GM18867 (cell line): ENCODE data around the gene CD33.
A peak's percentile ranks its signal among the peaks of the same experiment; 100 is the strongest.
"Not testable (repeated sequence)": the region's sequence is repeated elsewhere in the genome, so short reads cannot be mapped to it uniquely, and the experiment has no call there.

Source experiments
- ATAC-seq: cut with Tn5 transposase; IDR thresholded peaks from one replicate; pipeline ENCODE4 v1.9.1; 2021; ENCODE audit warnings: mild to moderate bottlenecking, moderate library complexity; ENCODE audit not compliant: unreplicated experiment

The CD33 gene

DNA sequence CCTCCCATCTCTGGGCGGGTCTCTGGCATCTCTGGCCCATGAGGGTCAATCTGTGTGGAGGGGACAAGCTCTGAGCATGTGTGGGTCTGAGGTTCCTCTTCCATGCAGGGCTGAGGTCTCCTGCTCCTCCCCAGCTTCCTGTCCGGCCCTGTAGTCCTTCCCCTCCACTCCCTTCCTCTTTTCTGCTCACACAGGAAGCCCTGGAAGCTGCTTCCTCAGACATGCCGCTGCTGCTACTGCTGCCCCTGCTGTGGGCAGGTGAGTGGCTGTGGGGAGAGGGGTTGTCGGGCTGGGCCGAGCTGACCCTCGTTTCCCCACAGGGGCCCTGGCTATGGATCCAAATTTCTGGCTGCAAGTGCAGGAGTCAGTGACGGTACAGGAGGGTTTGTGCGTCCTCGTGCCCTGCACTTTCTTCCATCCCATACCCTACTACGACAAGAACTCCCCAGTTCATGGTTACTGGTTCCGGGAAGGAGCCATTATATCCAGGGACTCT lies at the start of gene CD33:
Gene CD33, plus strand, starts transcription at position 183 of the 496 bp plus-strand sequence. Its CDS starts 39 bp downstream, at position 222.
- not testable (repeated sequence) for ATAC-seq

DNA sequence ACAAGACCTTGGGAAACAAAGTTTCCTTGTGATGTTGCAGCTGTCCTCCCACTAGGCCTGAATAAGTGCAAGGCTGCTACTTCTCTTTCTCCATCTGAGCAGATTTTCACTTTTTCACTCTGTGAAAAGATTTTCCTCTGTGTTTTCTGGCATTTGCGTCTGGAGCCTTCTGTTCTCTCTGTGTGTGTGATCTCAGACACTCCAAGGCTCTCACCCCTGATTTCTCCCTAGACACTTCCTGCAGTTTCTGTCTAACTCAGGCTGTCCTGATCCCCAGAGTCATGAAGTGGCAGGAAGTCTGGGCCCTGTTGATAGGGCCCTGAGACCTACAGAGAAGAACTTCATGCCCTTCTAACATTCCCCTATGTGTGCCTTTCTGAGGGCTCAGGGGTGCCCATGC lies 45.6 kb upstream of the CD33 start:
- no peak for ATAC-seq

DNA sequence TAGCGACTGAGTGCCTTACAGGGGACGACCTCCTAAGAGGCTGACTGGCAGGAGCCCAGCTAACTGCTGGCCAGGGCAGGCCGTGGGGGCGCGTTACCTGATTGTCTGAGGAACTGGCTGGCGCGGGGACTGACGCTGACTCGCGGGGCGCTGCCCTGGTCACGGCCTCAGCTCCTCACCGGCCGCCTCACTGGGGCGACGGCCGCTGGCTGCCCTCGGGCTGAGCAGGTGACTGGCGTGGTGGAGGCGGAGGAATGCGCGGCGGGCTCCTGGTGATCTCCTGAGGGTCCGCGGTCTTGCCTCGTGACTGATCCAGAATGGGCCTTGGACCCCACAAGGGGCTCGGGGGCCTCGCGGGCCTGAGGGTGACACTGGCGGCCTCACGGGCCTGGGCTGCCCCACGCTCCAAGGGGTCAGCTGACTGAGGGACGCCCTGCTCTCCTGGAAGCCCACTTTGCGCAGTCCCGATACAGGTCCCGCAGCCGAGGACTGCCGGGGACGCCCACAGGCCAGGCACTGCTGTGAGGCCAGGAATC lies 43.4 kb upstream of the CD33 start:
- ATAC-seq, result no peak

DNA sequence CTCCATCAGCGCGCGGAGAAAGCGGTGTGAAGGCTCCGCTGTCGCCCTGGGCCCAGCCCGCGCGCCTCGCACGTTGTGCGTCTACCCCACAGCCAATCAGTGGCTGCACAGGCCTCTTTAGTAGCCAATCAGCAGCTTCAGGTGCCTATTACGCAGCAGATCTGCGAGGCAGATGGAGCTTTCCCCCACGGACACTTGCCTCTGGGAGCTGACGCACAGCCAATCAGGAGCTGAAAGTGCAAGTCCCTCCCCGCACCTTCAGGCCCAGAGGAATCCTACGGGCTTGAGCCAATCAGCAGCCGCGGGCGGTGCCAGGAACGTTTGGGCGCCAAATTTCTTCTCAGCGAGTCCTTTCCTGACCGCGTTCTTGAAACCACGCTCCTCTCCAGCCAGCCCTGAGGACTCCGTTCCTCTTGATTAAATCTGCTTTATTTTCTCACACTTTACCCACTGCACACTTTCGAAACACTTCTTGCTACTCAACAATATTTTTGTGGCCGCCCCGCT lies 42.9 kb upstream of the CD33 start:
- ATAC-seq, result no peak

DNA sequence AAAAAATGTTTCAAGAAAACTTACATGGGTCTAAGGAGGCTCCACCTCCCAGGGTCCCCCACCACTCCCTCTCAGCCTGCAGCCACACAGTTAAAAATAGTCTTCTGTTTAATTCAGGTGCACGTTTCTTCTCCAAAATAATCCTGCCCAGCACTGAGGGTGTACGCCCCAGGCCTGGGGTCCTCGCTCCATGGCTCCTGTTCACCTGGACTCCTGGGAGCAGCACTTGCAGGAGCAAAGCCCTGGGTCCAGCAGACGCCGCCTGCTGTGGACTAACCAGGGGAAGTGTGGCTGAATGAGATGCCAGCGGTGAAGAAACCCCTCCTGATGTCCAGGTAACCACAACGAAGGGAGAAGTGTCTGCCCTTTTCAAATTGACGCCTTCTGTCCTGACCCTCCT lies 41.3 kb upstream of the CD33 start:
- ATAC-seq, result no peak

DNA sequence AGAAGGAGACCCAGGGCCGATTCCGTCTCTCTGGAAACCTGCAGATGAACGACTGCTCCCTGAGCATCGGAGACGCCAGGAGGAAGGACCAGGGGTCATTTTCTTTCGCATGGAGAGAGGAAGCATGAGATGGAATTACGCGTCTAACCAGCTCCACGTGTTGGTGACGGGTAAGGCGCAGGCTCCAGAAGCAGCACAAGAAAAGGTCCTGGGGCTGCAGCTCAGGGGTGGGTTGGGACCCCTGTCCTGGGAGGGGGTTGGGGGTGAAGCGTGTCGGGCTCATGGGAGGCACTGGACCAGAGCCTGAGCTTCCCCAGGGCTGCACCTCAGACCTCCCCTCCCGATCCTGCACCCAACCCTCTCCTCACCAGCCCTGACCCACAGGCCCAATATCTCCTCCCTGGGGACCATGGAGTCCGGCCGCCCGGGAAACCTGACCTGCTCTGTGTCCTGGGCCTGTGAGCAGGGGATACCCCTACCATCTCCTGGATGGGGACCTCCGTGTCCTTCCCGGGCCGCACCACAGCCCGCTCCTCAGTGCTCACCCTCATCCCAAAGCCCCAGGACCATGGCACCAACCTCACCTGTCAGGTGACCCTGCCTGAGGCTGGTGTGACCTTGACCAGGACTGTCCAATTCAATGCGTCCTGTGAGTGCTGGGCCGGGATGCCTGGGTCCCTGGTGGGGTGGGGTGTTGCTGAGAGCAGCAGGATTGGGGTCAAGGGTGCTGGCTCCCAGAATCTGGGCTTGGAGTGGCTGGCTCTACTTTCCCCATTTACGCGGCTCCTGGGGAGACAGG lies 39.6 kb upstream of the CD33 start:
- no peak for ATAC-seq

DNA sequence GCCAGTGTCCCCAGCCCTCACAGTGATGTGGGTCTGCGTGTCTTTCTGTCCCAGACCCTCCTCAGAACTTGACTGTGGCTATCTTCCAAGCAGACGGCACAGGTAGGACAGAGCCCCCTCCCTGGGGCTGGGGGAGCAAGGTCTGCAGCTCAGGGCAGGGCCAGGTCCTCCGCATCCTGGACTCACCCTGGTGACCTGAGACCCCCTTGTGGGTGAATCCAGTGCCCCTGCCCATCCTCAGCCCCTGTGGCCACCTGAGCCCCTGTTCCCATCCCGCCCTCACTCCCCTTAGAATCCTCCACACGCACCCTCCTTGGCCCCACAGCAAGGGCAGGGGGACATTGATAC lies 39.0 kb upstream of the CD33 start:
- no peak for ATAC-seq

DNA sequence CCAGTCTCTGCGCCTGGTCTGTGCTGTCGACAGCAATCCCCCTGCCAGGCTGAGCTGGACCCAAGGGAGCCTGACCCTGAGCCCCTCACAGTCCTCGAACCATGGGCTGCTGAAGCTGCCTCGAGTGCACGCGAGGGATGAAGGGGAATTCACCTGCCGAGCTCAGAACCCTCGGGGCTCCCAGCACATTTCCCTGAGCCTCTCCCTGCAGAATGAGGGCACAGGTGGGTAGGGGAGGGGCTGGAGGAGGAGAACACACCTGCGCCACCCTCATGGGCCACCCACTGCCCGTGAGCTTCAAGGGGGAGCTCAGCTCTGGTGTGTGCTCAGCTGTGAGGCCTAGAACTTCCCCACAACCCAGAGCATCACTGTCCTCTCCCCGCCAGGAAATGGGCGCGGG lies 38.6 kb upstream of the CD33 start:
- no peak for ATAC-seq

DNA sequence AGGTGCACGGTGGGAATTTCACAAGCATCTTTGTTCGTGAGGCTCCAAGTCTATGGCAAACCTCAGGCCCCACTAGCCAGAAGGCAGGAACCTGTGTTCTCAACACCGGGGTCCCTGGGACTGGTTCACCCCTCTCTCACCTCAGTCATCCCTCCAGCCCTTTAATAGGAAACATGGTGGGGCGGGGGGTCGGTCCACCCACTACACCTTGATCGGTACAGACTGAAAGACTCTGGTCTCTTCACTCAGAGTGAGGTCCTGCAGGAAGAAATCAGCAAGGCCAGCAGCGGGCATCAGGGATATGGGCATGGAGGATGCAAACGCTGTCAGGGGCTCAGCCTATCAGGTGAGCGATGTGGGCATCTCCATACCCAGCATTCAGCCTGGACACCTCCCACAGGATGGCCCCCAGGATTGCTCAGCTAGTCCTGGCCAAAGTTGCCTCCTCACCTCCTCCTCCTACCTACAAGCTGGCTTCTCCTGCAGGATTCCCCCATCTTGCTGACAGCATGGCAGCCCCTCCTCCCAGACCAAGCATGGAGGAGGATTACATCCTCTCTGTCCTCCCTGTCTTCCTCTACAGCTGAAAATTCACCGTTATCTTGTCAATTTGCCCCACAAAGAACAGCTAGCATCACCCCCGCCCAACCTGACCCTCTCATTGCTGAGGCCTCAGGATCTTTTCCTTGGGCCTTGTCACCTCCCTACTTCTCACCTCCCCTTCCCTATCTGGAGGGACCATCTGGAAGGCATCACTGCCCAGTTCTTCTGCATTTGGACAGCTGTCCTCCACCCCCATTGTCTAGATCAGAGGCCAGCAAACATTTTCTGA lies 37.3 kb upstream of the CD33 start:
- no peak for ATAC-seq

DNA sequence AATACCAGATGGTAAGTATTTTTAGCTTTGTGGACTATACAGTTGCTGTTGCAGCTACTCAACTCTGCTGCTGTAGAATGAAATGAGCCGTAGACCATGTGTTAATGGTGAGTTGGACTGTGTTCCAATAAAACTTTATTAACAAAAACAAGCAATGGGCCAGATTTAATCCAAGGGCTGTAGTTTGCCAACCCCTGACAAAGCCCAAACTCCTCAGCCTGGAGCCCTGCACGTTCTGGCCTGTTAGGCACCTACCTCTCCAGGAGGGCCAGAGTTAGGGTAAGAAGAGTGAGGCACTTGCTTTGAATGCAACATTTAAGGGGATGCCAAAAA lies 36.7 kb upstream of the CD33 start:
- no peak for ATAC-seq

DNA sequence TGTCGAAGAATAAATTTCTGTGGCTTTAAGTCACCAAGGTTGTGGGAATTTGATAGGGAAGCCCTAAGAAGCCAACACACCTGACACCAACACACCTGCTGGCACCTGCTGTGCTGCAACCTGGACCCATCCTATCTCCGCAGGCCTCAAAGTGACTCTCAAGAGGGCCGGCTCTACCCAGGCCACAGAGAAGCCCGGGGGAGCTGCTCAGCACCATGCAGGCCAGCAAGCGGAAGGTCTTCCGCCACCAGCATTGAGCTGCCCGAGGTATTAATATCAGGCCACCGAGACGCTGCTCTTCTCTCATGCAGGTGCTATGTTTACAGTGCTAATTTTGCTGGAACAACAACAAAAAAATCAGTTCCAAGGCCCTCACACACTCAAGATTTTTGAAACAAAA lies 32.2 kb upstream of the CD33 start:
- no peak for ATAC-seq

DNA sequence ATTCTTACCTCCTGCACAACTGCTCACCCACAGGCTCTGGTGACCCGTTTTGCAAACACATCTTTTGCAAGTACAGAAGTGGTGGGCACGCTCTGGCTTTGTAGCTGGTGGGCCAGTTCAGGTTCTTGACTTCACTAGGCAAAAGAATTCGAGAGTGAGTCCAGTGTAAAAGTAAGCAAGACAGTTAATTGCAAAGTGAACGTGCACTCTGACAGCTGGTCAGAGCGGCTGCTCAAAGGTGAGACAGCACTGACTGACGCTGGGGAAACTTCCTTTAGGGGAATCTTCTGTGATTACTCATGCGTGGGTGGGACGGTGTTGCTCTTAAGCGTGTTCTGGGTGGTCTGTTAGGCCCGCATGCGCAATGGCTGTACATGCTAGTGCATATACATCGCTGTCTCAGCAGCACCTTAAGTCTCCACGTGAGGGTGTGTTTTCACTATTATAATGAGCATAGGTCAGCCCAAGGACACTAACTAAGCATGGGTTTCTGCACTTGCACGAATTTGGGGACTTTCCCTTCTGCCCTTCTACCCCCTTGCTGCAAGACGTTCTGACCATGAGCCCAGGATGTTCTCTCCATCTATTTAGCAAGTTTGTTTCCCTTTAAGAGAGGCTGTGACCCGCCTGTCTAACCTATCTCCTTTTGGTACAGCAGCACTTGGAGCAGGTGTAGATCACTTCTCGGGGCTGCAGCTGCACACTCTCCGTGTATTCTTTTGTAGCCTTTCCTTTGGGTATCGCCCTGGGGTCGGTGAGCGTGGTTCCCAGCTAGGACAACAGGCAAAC lies 30.2 kb upstream of the CD33 start:
- peak; percentile 46 for ATAC-seq

DNA sequence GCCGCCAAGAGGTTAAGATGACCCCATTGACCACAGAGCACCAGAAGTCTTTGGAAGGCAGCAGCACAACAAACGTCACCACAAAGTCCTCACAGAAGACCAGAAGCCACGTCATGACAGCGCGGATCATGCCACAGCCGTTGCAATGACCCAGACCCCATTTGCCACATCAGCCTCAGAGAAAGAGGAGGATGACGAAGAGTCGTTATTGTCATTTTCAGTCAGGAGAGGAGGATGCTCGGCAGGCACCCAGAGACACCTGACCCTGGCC lies 29.6 kb upstream of the CD33 start:
- no peak for ATAC-seq

DNA sequence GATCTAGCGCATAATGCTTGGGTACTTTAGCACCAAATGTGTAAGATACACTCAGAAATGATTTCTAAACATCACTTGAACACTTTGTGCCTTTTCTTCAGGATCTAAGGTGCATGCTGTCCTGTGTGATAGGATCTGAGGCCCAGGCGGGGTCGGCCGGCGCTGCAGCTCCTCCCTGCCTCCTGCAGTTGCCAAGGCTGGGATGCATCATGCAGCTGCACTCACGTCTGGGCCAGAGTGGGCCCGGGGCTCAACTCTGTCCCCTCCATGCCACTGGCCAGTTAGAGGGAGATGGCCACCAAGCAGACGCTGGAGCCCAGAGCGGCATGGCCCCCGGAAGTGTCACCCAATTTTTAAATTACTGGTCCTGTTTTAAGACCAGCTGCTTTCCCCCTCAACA lies 29.3 kb upstream of the CD33 start:
- ATAC-seq, result no peak

DNA sequence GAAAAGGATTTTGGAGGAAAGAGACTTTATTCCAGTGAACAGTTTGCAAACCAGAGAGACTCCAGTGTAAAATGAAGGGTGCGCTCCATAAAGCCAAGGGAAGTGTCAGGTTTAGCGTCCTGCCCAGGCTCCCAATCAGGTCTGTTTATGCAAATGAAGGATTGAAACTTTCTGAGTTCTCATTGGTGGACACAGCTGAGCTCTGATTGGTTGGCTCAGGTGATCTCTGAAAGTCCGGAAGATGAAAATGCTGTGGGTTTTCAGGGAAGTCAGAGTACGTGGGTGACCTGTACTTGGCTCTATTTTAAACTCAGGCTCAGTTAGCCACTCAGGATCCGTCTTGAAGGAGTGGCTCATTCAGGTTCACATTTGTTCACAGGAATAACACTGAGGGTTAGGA lies 28.7 kb upstream of the CD33 start:
- no peak for ATAC-seq

DNA sequence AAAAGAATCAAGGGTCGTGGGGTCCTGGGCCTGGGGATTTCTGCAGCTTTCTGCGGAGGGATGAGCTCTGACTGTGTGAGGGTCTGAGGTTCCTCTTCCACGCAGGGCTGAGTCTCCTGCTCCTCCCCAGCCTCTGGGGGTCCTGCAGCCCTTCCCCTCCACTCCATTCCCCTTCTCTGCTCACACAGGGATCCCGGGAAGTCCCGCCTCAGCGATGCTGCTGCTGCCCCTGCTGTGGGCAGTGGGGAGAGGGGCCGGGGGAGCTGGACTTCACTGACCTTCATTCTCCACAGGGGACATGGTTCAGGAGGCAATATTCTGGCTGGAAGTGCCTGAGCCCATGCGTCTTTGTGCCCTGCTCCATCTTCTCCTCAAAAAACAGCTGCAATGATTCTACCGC lies 26.2 kb upstream of the CD33 start:
- no peak for ATAC-seq

DNA sequence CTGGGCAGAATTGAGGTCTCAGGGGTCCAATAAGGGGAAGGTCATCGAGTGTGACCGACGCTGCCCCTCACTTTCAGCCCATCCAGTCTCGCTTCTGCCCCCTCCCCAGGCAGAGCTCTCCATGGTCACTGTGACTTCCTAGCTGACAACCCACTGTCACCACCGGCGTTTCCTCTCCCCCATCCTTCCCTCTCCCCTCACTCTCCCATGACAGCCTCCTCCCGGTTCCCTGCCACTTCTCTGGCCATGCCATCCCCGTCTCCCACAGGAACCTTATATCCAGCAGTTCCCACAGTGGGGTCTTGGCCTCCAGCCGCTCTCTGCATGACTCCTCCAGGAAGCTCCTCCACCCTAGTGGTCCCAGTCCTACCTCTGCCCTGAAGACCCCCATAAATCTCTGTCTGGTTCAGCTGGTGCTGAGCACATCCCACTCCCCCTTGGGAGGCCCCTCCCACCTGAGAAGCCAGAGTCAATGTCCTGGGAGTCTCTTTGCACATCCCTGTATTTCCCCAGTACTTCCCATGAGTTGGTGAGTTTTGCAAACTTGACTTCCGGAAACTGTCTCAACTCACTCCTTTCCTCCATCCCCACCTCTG lies 24.7 kb upstream of the CD33 start:
- no peak for ATAC-seq

DNA sequence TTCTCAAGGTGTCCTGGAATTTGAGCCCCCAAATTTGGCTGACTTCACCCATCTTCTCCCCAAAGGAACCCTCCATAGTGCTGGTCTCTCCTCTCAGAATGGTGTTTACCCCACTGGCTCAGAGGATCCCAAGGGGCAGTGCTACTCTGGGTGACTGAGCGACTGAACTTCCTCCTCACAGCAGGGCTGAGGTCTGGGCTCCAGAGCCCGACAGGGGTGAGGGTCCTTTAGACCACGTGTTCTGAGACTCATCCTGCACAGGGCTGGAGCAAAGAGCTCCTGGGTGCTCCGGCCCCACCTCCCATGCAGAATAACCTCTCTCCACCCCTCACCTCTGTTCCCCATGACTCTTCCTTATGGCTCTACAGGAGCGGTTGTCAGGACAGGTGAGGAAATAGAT lies 23.2 kb upstream of the CD33 start:
- ATAC-seq, result no peak

DNA sequence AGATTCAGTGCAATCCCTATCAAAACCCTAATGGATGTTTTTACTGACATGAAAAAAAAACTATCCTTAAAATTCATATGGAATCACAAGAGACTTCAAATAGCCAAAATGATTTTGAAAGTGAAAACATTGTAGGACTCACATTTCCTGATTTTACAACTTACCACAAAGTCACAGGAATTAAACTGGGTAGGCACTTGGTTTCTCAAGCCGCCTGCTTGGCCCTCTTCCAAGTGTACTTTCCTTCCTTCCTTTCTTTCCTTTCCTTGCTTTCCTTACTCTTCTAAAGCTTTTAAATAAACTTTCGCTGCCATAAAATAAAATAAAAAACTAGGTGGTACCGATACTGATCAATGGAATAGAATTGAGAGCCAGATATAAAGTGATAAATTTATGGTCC lies 21.0 kb upstream of the CD33 start:
- no peak for ATAC-seq

DNA sequence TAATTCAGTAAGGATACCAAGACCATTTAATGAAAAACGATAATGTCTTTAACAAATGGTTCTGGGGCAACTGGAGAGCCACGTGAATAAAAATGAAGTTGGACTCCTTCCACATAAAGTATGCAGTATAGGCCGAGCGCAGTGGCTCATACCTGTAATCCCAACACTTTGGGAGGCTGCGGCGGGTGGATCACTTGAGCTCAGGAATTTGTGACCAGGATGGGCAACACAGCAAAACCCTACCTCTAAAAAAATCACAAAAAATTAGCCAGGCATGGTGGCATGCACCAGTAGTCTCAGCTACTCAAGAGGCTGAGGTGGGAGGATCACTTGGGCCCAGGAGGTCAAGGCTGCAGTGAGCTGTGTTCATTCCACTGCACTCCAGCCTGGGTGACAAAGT lies 20.6 kb upstream of the CD33 start:
- ATAC-seq, result no peak

DNA sequence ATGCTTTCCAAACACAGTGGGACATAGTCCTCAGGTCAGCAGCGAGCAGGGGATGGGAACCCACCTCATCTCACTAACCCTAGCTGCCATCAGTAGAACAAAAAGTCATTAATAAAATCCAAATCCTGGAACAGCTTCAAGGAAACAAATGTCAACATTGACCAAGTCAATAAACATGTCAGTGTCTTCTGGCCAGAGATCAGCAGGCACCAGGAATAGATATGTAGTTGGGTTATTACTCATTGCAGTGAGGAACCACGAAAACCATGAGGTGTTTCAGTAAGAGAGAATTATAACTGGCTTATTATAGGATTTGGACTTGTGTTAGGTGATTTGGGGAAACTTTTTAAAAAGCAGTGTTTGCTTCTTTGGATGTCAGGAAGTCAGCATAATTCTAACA lies 17.1 kb upstream of the CD33 start:
- no peak for ATAC-seq
